GM19239 (cell line): ENCODE data around the gene UQCRC2.
"Not testable (repeated sequence)": the region's sequence is repeated elsewhere in the genome, so short reads cannot be mapped to it uniquely, and the experiment has no call there.

Source experiments
- DNase-seq: peaks from one replicate; pipeline ENCODE4 v3.0.0; 2011; ENCODE audit warnings: low spot score; ENCODE audit not compliant: insufficient read length
- FAIRE-seq: peaks from 2 replicates; lab custom pipeline; 2011; peaks lifted over from hg19 to GRCh38; lab: Jason Lieb, UNC

The UQCRC2 gene

DNA sequence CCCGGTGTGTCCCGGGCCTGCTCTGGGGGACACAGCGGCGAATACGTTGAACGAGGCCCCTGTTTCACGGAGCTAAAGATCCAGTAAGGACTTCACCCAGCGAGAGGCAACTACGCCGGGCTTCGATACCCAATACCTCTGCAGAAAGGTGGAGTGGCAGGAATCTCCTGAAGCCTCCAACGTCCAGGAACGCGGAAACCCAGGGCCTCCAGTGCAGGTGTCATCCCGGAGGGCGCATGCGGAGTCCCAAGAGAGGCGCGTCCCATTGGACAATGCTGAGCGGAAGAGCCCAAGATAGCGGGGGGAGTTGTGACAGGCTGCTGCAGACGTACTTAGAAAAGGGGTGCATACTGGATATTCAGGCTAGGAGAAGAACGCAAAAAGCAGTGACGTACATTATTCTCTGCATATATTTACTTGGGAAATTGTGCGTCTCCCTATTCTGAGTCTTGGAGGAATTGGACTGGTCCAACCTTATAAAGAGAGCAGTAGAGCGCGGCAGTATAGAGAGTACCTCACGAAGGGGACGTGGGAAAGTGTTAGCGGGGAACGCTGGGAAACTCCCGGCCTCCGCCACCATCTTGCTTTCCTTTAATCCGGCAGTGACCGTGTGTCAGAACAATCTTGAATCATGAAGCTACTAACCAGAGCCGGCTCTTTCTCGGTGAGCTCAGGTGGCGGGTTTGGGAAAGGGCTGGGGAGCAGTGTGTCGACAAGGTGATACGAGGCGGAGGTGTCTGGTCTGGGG lies at the start of gene UQCRC2:
UQCRC2 (plus strand) TSS at position 569 of the 748 bp plus-strand sequence; CDS start at position 632, 63 bp downstream.
- peak; percentile 67 for DNase-seq
- peak; percentile 79 for FAIRE-seq

GRCh38 chr16:21932650-21933049 lies 20.5 kb upstream of the UQCRC2 start:
- DNase-seq, FAIRE-seq: not testable (repeated sequence)

GRCh38 chr16:21933316-21933715 lies 19.8 kb upstream of the UQCRC2 start:
- not testable (repeated sequence) for DNase-seq

DNA sequence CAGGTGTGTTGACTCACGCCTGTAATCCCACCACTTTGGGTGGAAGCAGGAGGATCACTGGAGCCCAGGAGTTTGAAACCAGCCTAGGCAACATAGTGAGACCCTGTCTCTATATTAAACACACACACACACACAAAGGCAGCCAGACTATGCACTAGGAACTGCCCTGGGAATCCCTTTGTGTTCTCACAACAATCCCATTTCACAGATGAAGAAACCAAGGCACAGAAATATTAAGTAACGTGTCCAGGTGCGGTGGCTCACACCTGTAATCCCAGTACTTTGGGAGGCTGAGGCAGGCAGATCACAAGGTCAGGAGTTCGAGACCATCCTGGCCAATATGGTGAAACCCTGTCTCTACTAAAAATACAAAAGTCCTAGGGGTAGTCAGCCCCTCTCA lies 19.4 kb upstream of the UQCRC2 start:
- not testable (repeated sequence) for DNase-seq, FAIRE-seq

More at GRCh38 chr16:21933316-21933715, 19.8 kb upstream of the UQCRC2 start:
- not testable (repeated sequence) for FAIRE-seq

GRCh38 chr16:21936216-21936615 lies 16.9 kb upstream of the UQCRC2 start:
- FAIRE-seq, DNase-seq: not testable (repeated sequence)

DNA sequence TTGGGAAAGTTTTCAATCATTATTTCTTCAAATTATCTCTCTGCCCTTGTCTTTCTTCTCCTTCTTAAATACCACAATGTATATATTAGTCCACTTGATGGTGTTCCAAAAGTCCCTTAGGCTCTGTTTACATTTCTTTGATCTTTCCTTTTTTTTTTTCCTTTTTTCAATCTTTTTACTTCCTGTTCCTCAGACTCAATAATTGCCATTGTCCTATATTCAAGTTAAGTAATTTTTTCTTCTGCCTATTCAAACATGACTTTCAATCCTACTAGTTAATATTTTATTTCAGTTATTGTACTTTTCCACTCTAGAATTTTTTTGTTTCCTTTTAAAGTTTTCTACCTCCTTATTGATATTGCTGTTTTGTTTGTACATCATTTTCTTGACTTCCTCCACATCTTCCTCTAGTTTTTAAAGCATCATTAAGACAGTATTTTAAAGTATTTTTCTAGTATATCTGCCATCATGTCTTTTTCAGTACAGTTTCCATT lies 15.8 kb upstream of the UQCRC2 start:
- no peak for FAIRE-seq
- DNase-seq = no peak

GRCh38 chr16:21940570-21940969 lies 12.6 kb upstream of the UQCRC2 start:
- no peak for DNase-seq
- FAIRE-seq = no peak

- no peak for FAIRE-seq
- DNase-seq = no peak
Observed at GRCh38 chr16:21943571-21943970, 9.6 kb upstream of the UQCRC2 start.

- DNase-seq = no peak
- no peak for FAIRE-seq
Observed at GRCh38 chr16:21946889-21947635, 6.1 kb upstream of the UQCRC2 start.

GRCh38 chr16:21949713-21950260 lies 3.4 kb upstream of the UQCRC2 start:
- DNase-seq = no peak
- FAIRE-seq = no peak

GRCh38 chr16:21950782-21951521 lies 2.2 kb upstream of the UQCRC2 start:
- FAIRE-seq (no peak), DNase-seq (no peak)

DNA sequence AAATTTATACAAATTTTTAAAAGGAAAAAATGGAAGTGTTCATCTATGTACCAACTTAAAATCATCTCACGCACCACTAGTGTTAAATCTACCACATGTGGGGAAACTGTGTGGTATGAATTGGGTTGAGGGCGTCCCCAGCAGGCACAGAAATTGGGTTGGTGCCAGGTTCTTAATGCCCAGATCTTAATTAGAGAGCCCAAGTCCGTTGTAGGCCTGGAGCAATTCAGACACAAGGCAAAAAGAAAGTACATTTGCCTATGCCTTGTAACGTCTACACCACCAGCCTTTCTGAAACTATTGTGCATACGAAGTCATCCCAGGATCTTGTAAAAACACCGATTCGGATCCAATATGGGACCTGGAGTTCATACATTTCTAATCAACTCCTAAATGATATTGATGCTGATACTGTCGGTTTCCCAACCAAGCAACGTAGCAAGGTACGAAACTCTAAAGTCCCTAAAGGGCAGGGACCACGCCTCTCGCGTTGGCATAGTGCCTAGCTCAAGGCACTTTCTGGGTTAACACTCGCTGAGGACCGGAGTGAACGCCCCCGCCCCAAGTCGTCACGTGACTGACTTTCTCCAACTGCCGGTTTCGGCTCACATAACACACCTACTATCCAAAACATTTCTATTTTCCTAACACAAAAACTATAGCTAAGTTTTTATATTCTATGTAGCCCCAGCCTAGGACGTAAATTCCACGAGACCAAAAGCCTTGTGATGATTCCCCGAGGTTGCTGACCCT lies 945 bp upstream of the UQCRC2 start:
- FAIRE-seq (peak; percentile 64), DNase-seq (peak; percentile 19)

DNA sequence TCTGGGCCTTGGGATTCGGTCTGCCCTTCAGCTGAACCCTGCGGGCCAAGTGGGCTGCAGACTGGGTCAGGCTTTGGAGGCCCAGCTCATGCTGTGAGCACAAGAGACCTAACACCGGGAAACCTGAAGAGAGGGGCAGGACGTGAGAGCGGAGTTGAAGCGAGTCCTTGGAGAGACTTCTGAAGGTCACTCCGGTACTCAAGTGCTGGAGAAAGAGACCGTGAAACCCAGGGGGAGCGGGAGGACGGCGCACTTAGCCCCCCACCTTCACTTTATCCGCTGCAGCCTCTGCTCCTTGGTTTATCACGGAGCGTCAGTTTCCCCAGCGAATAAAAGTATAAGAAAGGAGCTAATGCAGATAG lies 361 bp downstream of the UQCRC2 start:
- DNase-seq (peak; percentile 9), FAIRE-seq (no peak)

DNA sequence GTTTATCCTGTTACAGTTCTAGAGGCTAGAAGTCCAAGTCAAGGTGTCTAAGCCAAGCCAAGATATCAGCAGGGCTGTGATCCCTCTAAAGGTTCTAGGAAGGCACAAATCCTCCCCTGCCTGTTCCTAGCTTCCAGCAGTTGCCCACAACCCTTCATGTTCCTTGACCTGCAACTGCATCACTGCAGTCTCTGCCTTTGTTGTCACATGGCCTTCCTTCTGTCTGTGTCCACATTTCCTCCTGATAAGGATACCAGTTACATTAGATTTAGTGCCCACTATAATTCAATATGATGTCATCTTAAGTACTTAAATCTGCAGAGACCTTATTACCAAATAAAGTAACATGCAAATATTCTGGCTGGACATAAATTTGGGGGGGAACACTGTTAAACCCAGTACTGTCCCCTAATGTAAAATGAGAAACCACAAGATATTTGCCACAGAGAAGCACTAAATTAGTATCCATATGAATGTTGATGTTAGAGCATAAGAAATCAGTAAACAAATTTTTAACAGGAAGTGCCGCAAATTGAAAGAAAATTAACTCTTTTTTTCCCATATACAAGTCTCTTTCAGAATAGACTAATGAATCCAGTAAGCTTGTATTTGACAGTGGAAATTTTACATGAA lies 4.7 kb downstream of the UQCRC2 start:
- no peak for FAIRE-seq
- no peak for DNase-seq

DNA sequence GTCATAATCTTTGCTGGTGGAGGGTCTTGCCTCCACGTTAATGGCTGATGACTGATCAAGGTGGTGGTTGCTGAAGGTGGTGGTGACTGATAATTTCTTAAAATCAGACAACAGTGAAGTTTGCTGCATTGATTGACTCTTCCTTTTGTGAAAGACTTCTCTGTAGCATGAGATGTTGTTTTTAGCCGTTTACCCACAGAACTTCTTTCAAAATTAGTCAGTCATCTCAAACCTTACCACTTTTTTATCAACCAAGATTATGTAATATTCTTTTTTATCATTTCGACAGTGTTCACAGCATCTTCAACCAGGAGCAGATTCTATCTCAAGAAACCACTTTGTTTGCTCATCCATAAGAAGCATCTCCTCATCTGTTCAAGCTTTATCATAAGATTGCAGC lies 5.9 kb downstream of the UQCRC2 start:
- FAIRE-seq (peak; percentile 61), DNase-seq (no peak)

DNA sequence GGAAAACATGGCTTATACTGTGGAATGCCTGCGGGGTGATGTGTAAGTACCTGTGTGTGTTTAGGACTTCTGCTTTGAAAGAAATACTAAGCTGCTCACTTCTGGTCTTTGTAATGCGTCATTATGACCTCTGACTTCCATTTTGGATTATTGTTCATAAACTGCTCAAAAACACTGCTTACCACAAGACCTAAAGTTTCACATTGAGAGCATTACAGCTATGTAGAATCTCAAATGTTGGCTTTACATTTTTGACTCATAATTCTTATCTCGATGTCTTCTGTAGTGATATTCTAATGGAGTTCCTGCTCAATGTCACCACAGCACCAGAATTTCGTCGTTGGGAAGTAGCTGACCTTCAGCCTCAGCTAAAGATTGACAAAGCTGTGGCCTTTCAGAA lies 9.3 kb downstream of the UQCRC2 start:
- FAIRE-seq (no peak), DNase-seq (no peak)

GRCh38 chr16:21963887-21964286 lies 10.7 kb downstream of the UQCRC2 start:
- FAIRE-seq = no peak
- no peak for DNase-seq

DNA sequence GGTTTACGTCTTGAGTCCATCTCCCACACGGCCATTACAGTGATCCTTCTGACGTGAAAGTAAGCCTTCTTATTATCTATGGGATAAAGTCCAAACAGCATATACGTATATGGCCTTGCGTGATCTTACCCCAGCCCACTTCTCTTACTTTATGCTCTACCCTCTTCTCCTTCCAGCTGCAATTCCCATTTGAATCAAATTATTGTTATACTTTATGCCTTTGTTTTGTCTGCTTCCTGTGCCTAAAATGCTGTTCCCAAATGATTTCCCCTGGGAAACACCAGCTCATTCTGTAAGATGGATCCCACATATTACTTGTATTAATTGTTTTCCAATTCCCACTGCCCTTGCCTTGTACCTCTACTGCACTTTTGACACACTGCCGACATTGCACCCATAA lies 11.2 kb downstream of the UQCRC2 start:
- FAIRE-seq (no peak), DNase-seq (no peak)

GRCh38 chr16:21971856-21972255 lies 18.7 kb downstream of the UQCRC2 start:
- no peak for FAIRE-seq
- DNase-seq = no peak
